GF-D8 (cell line): ENCODE measurements around the gene ATXN7.

Experiments
- DNase-seq: peaks from one replicate; lab custom pipeline; 2025; lab: John Stamatoyannopoulos, UW

ATXN7 gene

GRCh38 chr3:63984391-63984790 lies 120.7 kb downstream of the ATXN7 start:
- no peak for DNase-seq

GRCh38 chr3:63986146-63986545 lies 122.5 kb downstream of the ATXN7 start:
- DNase-seq = no peak

GRCh38 chr3:63986831-63987230 lies 123.2 kb downstream of the ATXN7 start:
- DNase-seq = no peak

DNA sequence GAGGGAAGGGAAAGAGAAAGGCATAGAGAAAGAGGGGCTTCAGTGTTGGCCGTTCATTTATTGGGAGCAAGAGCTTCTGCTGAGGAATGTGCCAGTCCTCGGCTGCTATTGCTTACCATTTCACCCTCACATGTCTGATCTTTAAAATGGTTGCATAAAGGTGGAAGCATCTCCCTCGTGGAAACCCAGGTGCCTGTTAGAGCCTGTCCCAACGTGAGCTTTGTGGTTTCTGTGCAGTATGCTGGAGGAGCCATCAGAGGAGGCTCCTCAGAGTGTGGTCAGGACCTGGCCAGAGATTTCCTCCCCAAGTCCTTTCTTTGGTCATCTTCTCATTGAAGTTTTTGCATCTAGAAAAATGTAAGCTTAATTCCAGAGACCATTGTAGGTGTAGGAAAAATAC lies 125.3 kb downstream of the ATXN7 start:
- no peak for DNase-seq

DNA sequence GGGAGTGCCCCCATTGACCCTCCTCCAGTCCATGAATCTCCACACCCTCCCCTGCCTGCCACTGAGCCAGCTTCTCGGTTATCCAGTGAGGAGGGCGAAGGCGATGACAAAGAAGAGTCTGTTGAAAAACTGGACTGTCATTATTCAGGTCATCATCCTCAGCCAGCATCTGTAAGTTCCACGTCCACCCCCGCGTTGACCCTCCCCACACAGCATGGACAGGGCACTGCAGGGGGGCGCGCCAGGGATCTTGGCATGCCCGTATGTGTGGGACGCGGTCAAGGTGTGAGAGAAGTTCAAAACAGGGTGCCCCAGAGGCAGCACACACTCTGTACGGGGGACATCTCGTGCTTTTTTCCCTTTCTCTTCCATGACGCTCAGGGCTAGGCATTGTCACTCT lies 126.5 kb downstream of the ATXN7 start:
- no peak for DNase-seq

GRCh38 chr3:63990733-63991132 lies 127.1 kb downstream of the ATXN7 start:
- DNase-seq = no peak

GRCh38 chr3:63991666-63992065 lies 128.0 kb downstream of the ATXN7 start:
- DNase-seq = no peak

DNA sequence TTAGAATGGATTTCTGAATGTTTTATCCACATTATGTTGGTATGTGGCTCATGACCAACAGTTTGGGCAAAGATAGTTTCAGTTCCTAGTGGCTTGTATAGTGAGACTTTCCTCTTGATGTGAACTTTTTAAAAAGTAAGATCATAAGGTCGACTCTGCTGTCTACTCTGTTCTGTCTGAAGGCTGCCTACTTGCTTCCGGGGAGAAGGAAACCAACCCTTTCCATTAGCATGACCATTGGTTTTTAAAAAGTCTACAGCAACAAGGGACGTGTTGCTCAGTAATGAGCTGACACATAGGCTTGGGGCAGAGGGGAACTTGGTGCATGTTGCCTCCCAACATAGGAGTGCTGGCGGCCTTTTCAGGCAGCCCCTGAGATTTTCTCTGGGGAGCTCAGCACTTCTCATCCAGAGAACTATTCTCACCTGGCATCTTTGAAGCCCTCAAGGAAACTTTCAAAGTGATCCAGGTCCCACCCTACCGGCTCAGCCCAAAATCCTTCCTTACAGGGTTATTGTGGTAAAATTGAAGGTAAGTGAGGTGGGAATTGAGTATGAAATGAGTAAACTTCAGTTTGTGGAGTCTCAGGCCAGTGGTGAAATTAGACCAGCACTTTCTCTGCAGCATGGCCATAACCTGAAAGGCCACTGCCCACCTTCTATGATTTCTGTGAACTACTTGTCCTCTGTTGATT lies 129.0 kb downstream of the ATXN7 start:
- no peak for DNase-seq

DNA sequence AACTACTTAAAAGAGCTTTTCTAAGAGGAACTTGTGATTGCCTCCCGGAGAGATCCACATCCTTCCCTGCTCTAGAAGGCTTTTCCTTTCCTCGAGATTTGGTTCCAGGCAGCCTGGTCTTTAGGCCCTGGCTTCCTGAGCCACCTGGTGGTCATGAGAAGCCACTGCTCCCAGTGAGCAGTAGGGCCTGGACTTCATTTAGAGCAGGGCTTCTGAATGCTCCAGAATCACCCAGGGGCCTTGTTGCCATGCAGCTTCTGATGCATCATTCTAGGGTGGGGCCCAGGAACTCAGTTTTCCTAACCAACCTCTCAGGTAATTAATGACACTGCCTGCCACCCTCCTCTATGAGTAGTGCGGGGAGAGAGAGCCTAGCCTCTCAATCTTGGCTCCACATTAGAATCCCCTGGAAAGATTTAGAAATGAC lies 130.0 kb downstream of the ATXN7 start:
- DNase-seq = peak; percentile 17

DNA sequence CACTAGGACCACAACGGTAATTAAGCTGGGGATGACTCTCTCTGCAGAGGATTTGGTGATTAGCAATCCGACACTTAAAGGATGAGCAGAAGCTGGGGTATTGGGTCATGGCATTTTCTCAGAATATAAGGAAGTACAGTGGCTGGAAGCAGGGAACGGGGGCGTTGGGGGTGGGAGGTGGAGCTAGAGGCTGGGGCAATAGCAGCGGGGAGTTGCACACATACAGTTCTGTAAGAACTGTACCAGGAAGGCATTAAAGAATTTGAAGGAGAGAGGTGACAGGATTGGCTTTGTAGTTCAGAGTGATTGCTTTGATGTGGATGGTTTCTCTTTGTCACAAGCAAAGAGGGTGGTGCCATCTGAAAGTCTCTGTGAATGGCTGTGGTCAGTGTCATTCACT lies 131.4 kb downstream of the ATXN7 start:
- no peak for DNase-seq

DNA sequence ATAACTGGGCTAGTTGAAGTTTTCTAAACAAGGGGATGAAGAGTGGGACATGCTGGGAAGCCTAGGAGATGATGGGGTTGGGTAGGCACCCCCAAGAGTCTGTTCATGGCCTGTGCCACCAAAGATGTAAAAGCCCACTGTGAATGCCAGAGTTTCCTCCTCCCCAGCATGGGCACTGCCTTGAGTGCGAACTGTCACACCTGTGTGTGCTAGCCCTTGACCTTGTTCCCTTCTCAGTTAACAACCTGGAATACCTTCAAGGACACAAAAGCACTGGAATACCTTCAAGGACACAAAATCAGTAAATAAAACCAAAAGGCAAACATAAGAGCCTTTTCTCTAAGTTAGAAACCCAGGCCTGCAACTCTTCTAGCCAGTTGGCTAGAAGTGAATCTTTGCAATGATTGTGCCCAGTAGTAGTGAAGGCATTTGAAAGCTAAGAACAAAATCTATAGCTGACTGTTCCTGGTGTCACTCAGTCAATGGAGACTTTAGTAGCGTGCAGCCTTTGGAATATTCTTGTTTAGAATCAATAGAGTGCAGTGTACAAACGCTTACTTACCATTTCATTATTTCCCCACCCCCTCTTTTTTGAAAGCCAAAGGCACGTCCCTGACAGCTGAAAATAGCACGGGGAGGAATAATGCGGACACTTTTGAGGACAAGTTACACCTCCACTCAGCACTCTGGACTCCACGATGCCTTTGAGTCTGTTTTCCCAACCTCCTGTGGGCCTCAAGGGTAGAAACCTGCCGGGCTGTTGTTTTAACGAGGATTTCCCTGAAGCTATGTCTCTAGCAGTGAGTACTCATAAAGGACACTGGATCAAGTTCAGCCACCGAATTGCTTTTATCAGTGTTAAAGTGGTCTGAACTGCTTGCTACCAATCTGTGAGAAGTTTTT lies 135.4 kb downstream of the ATXN7 start:
- DNase-seq = no peak

- DNase-seq = no peak
Measured at GRCh38 chr3:64000453-64001055, 136.9 kb downstream of the ATXN7 start.

DNA sequence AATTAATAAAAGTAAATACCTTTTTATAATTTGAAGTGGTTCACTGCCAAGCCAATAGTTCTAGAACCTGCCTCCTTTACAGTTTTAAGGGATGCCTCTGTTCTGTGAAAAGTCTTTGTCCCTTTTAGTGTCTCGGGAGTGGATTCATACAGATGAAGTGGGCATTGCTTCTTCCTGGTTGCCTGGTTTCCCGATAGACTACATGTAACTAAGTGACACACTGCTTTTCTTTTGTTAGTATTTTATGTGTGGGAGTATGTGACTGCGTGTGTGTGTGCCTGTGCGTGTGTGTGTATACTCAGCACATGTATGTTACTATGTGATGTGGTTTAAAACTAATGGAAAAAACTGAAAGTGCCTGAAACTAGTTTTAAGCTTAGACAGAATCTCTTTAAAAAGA lies 138.6 kb downstream of the ATXN7 start:
- DNase-seq = no peak

- no peak for DNase-seq
Measured at GRCh38 chr3:64003589-64003988, 139.9 kb downstream of the ATXN7 start.

GRCh38 chr3:64008017-64008416 lies 144.3 kb downstream of the ATXN7 start:
- DNase-seq = no peak

DNA sequence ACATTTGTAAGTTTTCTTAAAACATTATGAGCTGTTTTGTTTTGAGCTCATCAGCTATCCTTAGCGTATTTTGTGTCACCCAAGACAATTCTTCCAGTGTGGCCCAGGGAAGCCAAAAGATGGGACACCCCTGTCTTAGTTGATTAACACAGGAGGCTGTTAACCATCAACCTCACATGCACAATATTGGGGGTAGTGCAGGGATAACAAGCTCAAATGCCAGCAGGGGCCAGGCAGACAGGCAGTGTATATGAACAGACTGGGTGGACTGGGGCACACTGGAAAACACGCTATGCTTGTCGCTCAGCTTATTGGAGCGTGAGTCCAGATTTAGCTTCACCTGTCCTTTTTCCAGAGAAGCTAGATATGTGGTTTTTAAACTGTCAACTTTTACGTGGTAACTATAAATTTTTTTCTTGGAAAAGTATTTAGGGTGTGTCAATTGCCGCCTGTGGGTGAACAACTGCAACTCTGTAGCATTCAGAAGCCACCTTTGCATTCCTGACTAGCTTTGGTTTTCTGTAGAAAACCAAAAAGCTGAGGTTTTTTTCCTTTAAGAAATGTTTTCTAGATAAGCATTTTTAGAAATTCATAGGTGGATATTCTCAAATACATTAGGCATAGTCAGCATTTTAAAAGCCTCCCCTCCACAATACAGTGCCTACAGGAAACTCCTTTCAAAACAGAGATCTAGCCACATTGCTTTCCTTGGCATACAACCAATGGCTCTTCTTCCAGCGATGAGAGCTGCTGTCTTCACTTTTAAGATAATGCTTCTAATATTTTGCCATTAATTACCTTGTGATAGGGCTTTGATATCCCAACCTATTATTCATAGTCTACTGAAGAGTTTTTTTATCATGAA lies 145.1 kb downstream of the ATXN7 start:
- DNase-seq = no peak

DNA sequence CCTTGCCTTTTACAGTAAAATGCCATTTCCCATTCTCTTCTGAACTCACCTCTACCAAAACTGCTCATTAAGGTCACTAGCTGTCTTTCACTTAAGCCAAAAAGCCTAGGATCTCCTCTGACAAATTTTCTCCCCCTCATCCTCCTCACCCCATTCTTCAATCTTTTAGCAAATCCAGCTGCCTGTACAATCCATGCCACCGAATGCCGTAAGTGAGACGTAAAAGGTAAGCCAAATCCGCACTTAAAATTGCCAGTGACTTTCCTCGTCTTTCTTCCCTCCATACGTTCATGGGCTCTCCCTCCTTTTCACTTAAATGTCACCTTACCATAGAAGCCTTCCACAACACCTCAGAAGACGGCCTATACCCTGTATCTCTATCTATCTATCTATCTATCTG lies 145.9 kb downstream of the ATXN7 start:
- no peak for DNase-seq

- DNase-seq = no peak
Measured at GRCh38 chr3:64010199-64010598, 146.5 kb downstream of the ATXN7 start.

DNA sequence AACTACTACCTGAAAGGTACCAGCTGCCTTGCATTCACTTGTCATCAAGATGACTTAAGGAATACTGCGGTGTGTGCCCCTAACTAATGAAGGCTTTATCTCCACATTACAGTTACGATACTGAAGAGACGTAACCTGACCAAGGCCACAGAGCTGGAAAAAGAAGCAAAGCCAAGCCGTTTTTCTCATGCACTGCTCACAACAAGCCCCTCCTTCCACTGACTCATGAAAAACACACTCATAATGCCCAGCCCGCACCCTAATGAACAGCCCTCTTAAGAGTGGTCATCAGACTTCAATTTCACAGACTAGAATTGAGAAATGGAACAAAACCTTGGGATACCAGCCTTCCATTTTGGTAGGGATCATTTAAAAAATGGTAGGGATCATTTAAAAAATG lies 148.0 kb downstream of the ATXN7 start:
- DNase-seq = no peak

- DNase-seq = no peak
Measured at GRCh38 chr3:64016941-64017620, 153.4 kb downstream of the ATXN7 start.

GRCh38 chr3:64019271-64019670 lies 155.6 kb downstream of the ATXN7 start:
- no peak for DNase-seq
